AG04450 (cell line): Measurements from ENCODE around the gene MUC5B. TPM values are rescaled to one million over a fixed set of nuclear protein-coding genes. Genes with fewer than 3 reads are reported as not detected.

Source experiments
- CTCF ChIA-PET: fragments of 300-600, 350-600 bp; formaldehyde crosslinking; extraction: SDS; loops from one replicate; lab custom pipeline; 2022; ENCODE audit warnings: antibody characterized with exemption, inconsistent platforms; lab: Charles Lee
- POLR2A ChIA-PET: fragments of 350-600 bp; formaldehyde crosslinking; extraction: SDS; loops from one replicate; lab custom pipeline; 2021; ENCODE audit warnings: antibody characterized with exemption, inconsistent platforms; lab: Yijun Ruan, JAX
- DNase-seq: peaks from one replicate; pipeline ENCODE4 v3.0.0-alpha.2; 2011; ENCODE audit warnings: low read depth, low spot score
- H3K27ac ChIP-seq: one replicate; pipeline ENCODE4 v1.5.1; 2012; ENCODE audit warnings: low read depth, low read length, control low read depth
- H3K27me3 ChIP-seq: one replicate; pipeline ENCODE4 v1.6.0; 2012; ENCODE audit warnings: low read length; ENCODE audit not compliant: control insufficient read depth, insufficient read depth
- H3K4me3 ChIP-seq: 2 replicates; pipeline ENCODE4 v1.5.1; 2011; ENCODE audit warnings: mild to moderate bottlenecking, low read depth, low read length, control low read depth
- H3K9me3 ChIP-seq: 2 replicates; pipeline ENCODE4 v1.5.1; 2012; ENCODE audit warnings: low read length; ENCODE audit not compliant: control insufficient read depth, insufficient read depth
- CTCF ChIP-seq: IDR thresholded peaks from 2 replicates; pipeline ENCODE4 v1.5.1; 2011; ENCODE audit warnings: low read depth, low read length, control low read depth, inconsistent platforms
- polyA plus RNA-seq: library from polyadenylated mRNA; depleted of rRNA; stranded (reverse); fragments of >200 nt; gene quantifications from 2 replicates; pipeline ENCODE4 v1.2.3, GENCODE V29; 2011

Gene MUC5B
- polyA plus RNA-seq, 1 experiment: not detected

- POLR2A ChIA-PET: no interaction called here
- H3K4me3 ChIP-seq: no peak overlapping the region
- peaks cover 13% of the 10 kb centered on the region; the same call in 1 of the 2 replicates for H3K9me3 ChIP-seq
- no peak for TF ChIP-seq CTCF
- H3K27ac ChIP-seq: no peak overlapping the region
- CTCF ChIA-PET: no interaction called here
- H3K27me3 ChIP-seq: no peaks in the 10 kb centered on the region
- no peak for DNase-seq
Observed at GRCh38 chr11:1291295-1292017, 68.6 kb downstream of the MUC5B start.

- TF ChIP-seq CTCF: no peak
- no peak overlapping the region for H3K4me3 ChIP-seq
- CTCF ChIA-PET: no interaction called here
- H3K27me3 ChIP-seq: no peaks in the 10 kb centered on the region
- peaks cover 13% of the 10 kb centered on the region; the same call in 1 of the 2 replicates for H3K9me3 ChIP-seq
- DNase-seq: no peak
- POLR2A ChIA-PET: no interaction called here
- no peak overlapping the region for H3K27ac ChIP-seq
Observed at GRCh38 chr11:1292018-1292643, 69.3 kb downstream of the MUC5B start.

- Histone ChIP-seq H3K27ac (no peak overlapping the region), H3K4me3 (no peak overlapping the region), H3K9me3 (peaks cover 13% of the 10 kb centered on the region; the same call in 1 of the 2 replicates), H3K27me3 (no peaks in the 10 kb centered on the region)
- ChIA-PET CTCF (interaction anchor here (1.1 kb wide), 1 partner anchor 222 kb away, joined by 4 read pairs; no protein-coding TSS in a partner anchor), POLR2A (no interaction called here)
- no peak for DNase-seq
- no peak for TF ChIP-seq CTCF
Observed at GRCh38 chr11:1292644-1293618, 70.1 kb downstream of the MUC5B start.

GRCh38 chr11:1293619-1294015, 70.8 kb downstream of the MUC5B start:
- no peak for DNase-seq
- Histone ChIP-seq H3K9me3 (peaks cover 13% of the 10 kb centered on the region; the same call in 1 of the 2 replicates), H3K27me3 (no peaks in the 10 kb centered on the region), H3K4me3 (no peak overlapping the region), H3K27ac (no peak overlapping the region)
- CTCF ChIA-PET: interaction anchor here (1.1 kb wide), 1 partner anchor 221 kb away, joined by 4 read pairs; no protein-coding TSS in a partner anchor
- POLR2A ChIA-PET: no interaction called here
- 0 out of 2 replicates have a peak, but pooled peaks have one; percentile 16 for TF ChIP-seq CTCF
